Caco-2 (cell line): ENCODE measurements around the gene ERC1. TPM values are rescaled to one million over a fixed set of nuclear protein-coding genes. Genes with fewer than 3 reads are reported as not detected.

ENCODE experiments used
- BruUV-seq: library from RNA; stranded (reverse); fragments of 400-500 nt; replicated peaks from 2 replicates; lab custom pipeline; 2021; lab: Mats Ljungman, UMichigan
- CTCF ChIA-PET: fragments of 300-600 bp; sonication (Branson Sonifier 250); formaldehyde crosslinking; loops from one replicate; lab custom pipeline; 2022; ENCODE audit warnings: antibody characterized with exemption; lab: Charles Lee
- POLR2A ChIA-PET: fragments of 300-600 bp; sonication (Branson Sonifier 250); formaldehyde crosslinking; loops from one replicate; lab custom pipeline; 2022; ENCODE audit warnings: antibody characterized with exemption; lab: Charles Lee
- DNase-seq, 2 experiments: peaks; one replicate each; pipeline versions ENCODE4 v3.0.0 to v3.0.0-alpha.2; 2020 to 2022
- H3K27me3 ChIP-seq: replicated peaks from 2 replicates; pipeline ENCODE4 v1.6.0; 2011; ENCODE audit warnings: low read length; ENCODE audit not compliant: control insufficient read depth, insufficient read depth
- H3K36me3 ChIP-seq: 2 replicates; pipeline ENCODE4 v1.5.1; 2011; ENCODE audit warnings: low read length; ENCODE audit not compliant: control insufficient read depth, insufficient read depth
- H3K4me1 ChIP-seq: fragments of 250-450 bp; sonication (Bioruptor Pico); 2 replicates; pipeline ENCODE4 v1.5.1; 2020; ENCODE audit warnings: mild to moderate bottlenecking
- H3K4me3 ChIP-seq: 2 replicates; pipeline ENCODE4 v1.5.1; 2011; ENCODE audit warnings: low read depth, mild to moderate bottlenecking, control low read depth, low read length
- H3K9me3 ChIP-seq: fragments of 250-450 bp; sonication (Bioruptor Pico); 2 replicates; pipeline ENCODE4 v1.5.1; 2020; ENCODE audit warnings: mild to moderate bottlenecking, moderate library complexity
- H3K27ac Mint-ChIP-seq: one replicate; pipeline ENCODE4 v1.8.0; 2022; ENCODE audit warnings: mixed read lengths; ENCODE audit not compliant: unreplicated experiment
- H3K27me3 Mint-ChIP-seq: one replicate; pipeline ENCODE4 v1.8.0; 2022; ENCODE audit warnings: mixed read lengths; ENCODE audit not compliant: insufficient read depth, unreplicated experiment
- H3K36me3 Mint-ChIP-seq: one replicate; pipeline ENCODE4 v1.8.0; 2022; ENCODE audit warnings: mild to moderate bottlenecking, mixed read lengths; ENCODE audit not compliant: insufficient read depth, unreplicated experiment
- H3K4me1 Mint-ChIP-seq: one replicate; pipeline ENCODE4 v1.8.0; 2022; ENCODE audit warnings: low read depth, mixed read lengths; ENCODE audit not compliant: unreplicated experiment
- H3K4me3 Mint-ChIP-seq: one replicate; pipeline ENCODE4 v1.8.0; 2022; ENCODE audit warnings: mild to moderate bottlenecking, moderate library complexity, mixed read lengths; ENCODE audit not compliant: unreplicated experiment
- H3K9me3 Mint-ChIP-seq: one replicate; pipeline ENCODE4 v1.8.0; 2022; ENCODE audit warnings: mixed read lengths; ENCODE audit not compliant: unreplicated experiment
- CTCF ChIP-seq, 2 experiments: fragments of 200-600 bp in 1 of 2; IDR thresholded peaks; 1 replicate in 1 of 2; 2 replicates in 1 of 2; pipeline versions ENCODE4 v1.5.1 to v1.8.0; 2011 to 2022; ENCODE audit warnings: antibody characterized with exemption in 1 of 2, control low read depth in 1 of 2, inconsistent platforms in 1 of 2, low read depth in 1 of 2, low read length in 1 of 2, mild to moderate bottlenecking in 1 of 2, moderate library complexity in 1 of 2; ENCODE audit not compliant: insufficient read depth in 1 of 2, severe bottlenecking in 1 of 2, unreplicated experiment in 1 of 2
- intact Hi-C: fragments of 100-400 bp; cut with micrococcal nuclease; formaldehyde crosslinking; loops from one replicate; pipeline ENCODE4 v1.10.0; 2022; ENCODE audit not compliant: unreplicated experiment
- total RNA-seq: library from RNA; stranded (reverse); gene quantifications from 2 replicates; pipeline ENCODE4 v1.2.3, GENCODE V29; 2022

ERC1 gene
- total RNA-seq, 1 experiment from 2014 or later: 88.4 TPM

GRCh38 chr12:1448336-1448735 lies 457.3 kb downstream of the ERC1 start:
- Histone ChIP-seq H3K27me3 (no peaks in the 10 kb centered on the region), H3K36me3 (peaks cover 2% of the 10 kb centered on the region), H3K4me1 (no peaks in the 10 kb centered on the region), H3K4me3 (no peak overlapping the region), H3K9me3 (no peaks in the 10 kb centered on the region)
- Mint-ChIP-seq H3K9me3 (no peaks in the 10 kb centered on the region), H3K4me3 (no peak overlapping the region), H3K27me3 (no peaks in the 10 kb centered on the region), H3K36me3 (peaks cover 25% of the 10 kb centered on the region), H3K27ac (no peak overlapping the region), H3K4me1 (peaks cover 6% of the 10 kb centered on the region)
- intact Hi-C loops: no loop called here
- TF ChIP-seq CTCF (IDR thresholded peaks at IDR 0.05; ENCODE audit: insufficient read depth in 1 of 2, low read depth in 1 of 2, low read length in 1 of 2, severe bottlenecking in 1 of 2, unreplicated experiment in 1 of 2): no peak
- POLR2A ChIA-PET: no interaction called here
- CTCF ChIA-PET: no interaction called here
- no peak for DNase-seq
- BruUV-seq: no TSS peak

- no peaks in the 10 kb centered on the region for H3K9me3 Mint-ChIP-seq
- Histone ChIP-seq H3K4me3 (no peak overlapping the region), H3K9me3 (no peaks in the 10 kb centered on the region), H3K4me1 (no peaks in the 10 kb centered on the region), H3K36me3 (no peaks in the 10 kb centered on the region; the same call in 1 of the 2 replicates), H3K27me3 (no peaks in the 10 kb centered on the region)
- DNase-seq: no peak
- no TSS peak for BruUV-seq
- intact Hi-C loops: no loop called here
- H3K4me3 Mint-ChIP-seq: no peak overlapping the region
- H3K27ac Mint-ChIP-seq: no peak overlapping the region
- CTCF ChIA-PET: no interaction called here
- H3K4me1 Mint-ChIP-seq: no peaks in the 10 kb centered on the region
- no peaks in the 10 kb centered on the region for H3K27me3 Mint-ChIP-seq
- TF ChIP-seq CTCF (IDR thresholded peaks at IDR 0.05; ENCODE audit: insufficient read depth in 1 of 2, low read depth in 1 of 2, low read length in 1 of 2, severe bottlenecking in 1 of 2, unreplicated experiment in 1 of 2): no peak
- peaks cover 1% of the 10 kb centered on the region for H3K36me3 Mint-ChIP-seq
- POLR2A ChIA-PET: no interaction called here
These were observed 462.8 kb downstream of the ERC1 start for GRCh38 chr12:1453810-1454209.

DNA sequence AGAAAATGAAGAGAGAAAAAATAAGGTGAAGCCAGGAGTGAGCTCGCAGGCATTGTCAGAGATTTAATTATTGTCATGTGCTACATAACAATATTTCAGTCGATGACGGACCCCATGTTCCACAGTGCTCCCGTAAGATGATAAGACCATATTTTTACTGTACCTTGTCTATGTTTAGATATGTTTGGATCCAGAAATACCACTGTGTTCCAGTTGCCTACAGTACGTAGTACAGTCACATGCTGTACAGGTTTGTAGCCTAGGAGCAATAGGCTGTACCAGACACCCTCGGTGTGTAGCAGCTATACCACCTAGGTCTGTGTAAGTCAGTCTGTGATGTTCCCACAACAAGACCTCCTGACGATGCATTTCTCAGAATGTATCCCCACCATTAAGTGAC lies 465.9 kb downstream of the ERC1 start:
- H3K9me3 Mint-ChIP-seq: no peaks in the 10 kb centered on the region
- intact Hi-C loops: no loop called here
- Histone ChIP-seq H3K36me3 (no peaks in the 10 kb centered on the region; the same call in 1 of the 2 replicates), H3K4me3 (no peak overlapping the region), H3K4me1 (no peaks in the 10 kb centered on the region), H3K27me3 (no peaks in the 10 kb centered on the region), H3K9me3 (no peaks in the 10 kb centered on the region)
- H3K36me3 Mint-ChIP-seq: no peaks in the 10 kb centered on the region
- BruUV-seq: no TSS peak
- no peak overlapping the region for H3K27ac Mint-ChIP-seq
- no peak for TF ChIP-seq CTCF (IDR thresholded peaks at IDR 0.05; ENCODE audit: insufficient read depth in 1 of 2, low read depth in 1 of 2, low read length in 1 of 2, severe bottlenecking in 1 of 2, unreplicated experiment in 1 of 2)
- no peak overlapping the region for H3K4me3 Mint-ChIP-seq
- no peaks in the 10 kb centered on the region for H3K27me3 Mint-ChIP-seq
- CTCF ChIA-PET: no interaction called here
- no peaks in the 10 kb centered on the region for H3K4me1 Mint-ChIP-seq
- POLR2A ChIA-PET: no interaction called here
- no peak for DNase-seq
